DOHH2 (cell line): ENCODE results near the gene RASA3.

Source experiments
- H3F3A ChIP-seq: fragments of 200-600 bp; sonication (generic), shearing (Covaris generic); 2 replicates; pipeline ENCODE4 v1.6.0; 2016; ENCODE audit warnings: antibody characterized with exemption, mild to moderate bottlenecking; ENCODE audit not compliant: control insufficient read depth, insufficient read depth
- H3K27ac ChIP-seq: fragments of 200-600 bp; sonication (generic); 2 replicates; pipeline ENCODE4 v1.5.1; 2014; ENCODE audit warnings: low read depth, mild to moderate bottlenecking, low read length, moderate library complexity
- H3K27me3 ChIP-seq: fragments of 200-600 bp; sonication (generic); 2 replicates; pipeline ENCODE4 v1.6.1; 2014; ENCODE audit warnings: mild to moderate bottlenecking, low read length, mixed read lengths; ENCODE audit not compliant: control insufficient read depth
- H3K36me3 ChIP-seq: fragments of 200-600 bp; sonication (generic); 2 replicates; pipeline ENCODE4 v1.6.1; 2014; ENCODE audit warnings: mild to moderate bottlenecking, low read length, moderate library complexity, mixed read lengths; ENCODE audit not compliant: control insufficient read depth
- H3K4me1 ChIP-seq: fragments of 200-600 bp; sonication (generic); 2 replicates; pipeline ENCODE4 v1.6.1; 2014; ENCODE audit warnings: mild to moderate bottlenecking, low read length, mixed read lengths; ENCODE audit not compliant: control insufficient read depth
- H3K4me2 ChIP-seq: fragments of 200-600 bp; sonication (generic); 2 replicates; pipeline ENCODE4 v1.6.0; 2014; ENCODE audit warnings: mild to moderate bottlenecking, low read length, moderate library complexity
- H3K4me3 ChIP-seq: fragments of 200-600 bp; sonication (generic); 2 replicates; pipeline ENCODE4 v1.5.1; 2014; ENCODE audit warnings: mild to moderate bottlenecking, low read length, mixed read lengths
- H3K79me2 ChIP-seq: fragments of 200-600 bp; sonication (generic); 2 replicates; pipeline ENCODE4 v1.6.1; 2014; ENCODE audit warnings: mild to moderate bottlenecking, low read length, mixed read lengths; ENCODE audit not compliant: control insufficient read depth
- H3K9me2 ChIP-seq: fragments of 200-600 bp; sonication (generic); replicated peaks from 2 replicates; pipeline ENCODE4 v1.6.1; 2014; ENCODE audit warnings: mild to moderate bottlenecking, low read length, mixed read lengths; ENCODE audit not compliant: control insufficient read depth
- H3K9me3 ChIP-seq: fragments of 200-600 bp; sonication (generic); 2 replicates; pipeline ENCODE4 v1.6.1; 2014; ENCODE audit warnings: antibody characterized with exemption, low read length, mixed read lengths; ENCODE audit not compliant: control insufficient read depth, insufficient read depth
- H4K20me1 ChIP-seq: fragments of 200-600 bp; sonication (generic); 2 replicates; pipeline ENCODE4 v1.6.0; 2014; ENCODE audit warnings: low read depth, mild to moderate bottlenecking, antibody characterized with exemption, low read length, moderate library complexity; ENCODE audit not compliant: control insufficient read depth, insufficient read depth
- EZH2phosphoT487 ChIP-seq: fragments of 200-600 bp; sonication (generic); IDR thresholded peaks from 2 replicates; pipeline ENCODE4 v1.6.1; 2017; ENCODE audit warnings: borderline replicate concordance, mild to moderate bottlenecking, antibody characterized with exemption, low read length, moderate library complexity, mixed read lengths
- TF ChIP-seq, protein P1 (sequence below): fragments of 200-600 bp; sonication (generic); IDR thresholded peaks from one replicate; pipeline ENCODE4 v1.5.1; 2014; ENCODE audit warnings: antibody characterized with exemption, mild to moderate bottlenecking, low read depth, low read length; ENCODE audit not compliant: poor library complexity, severe bottlenecking

RASA3 gene

DNA sequence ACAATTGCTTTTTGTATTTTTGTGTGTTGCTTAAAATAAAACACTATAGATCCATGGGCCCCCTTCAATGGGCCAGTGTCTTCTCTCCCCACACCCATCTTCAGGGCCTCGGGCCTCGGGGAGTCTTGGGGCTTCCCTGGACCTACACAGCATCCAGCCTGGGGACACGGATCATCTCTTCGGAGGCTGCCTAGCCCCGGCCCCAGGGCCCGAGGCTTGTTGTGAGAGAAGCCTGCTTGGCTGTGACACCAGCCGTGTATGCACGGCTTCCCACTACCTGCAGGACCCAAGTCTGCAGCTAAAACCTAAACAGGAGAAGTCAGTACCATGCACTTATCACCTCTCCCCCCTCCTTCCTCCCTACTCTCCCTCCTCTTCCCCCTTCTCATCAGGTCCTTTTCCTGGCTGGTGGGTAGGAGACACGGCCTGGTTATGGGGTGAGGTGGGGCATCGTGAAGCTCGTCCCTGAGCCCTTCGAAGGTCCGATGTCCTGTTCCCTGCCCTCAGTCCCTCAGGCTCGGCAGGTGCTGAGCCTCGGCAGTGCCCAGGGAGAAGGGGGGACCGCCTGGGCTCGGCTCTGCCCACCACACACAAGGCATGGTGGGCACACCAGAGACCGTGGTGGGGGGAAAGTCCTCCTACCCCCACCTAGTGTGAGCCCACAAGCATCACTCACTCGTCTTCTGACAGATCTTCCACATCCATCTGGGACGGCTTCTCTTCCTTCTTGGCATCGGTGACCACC is 168.0 kb downstream of the RASA3 start:
- no peaks in the 10 kb centered on the region for H3K36me3 ChIP-seq
- no peaks in the 10 kb centered on the region for H3F3A ChIP-seq
- no peaks in the 10 kb centered on the region for H3K9me2 ChIP-seq
- H4K20me1 ChIP-seq: no peaks in the 10 kb centered on the region
- H3K27ac ChIP-seq: no peak overlapping the region
- H3K9me3 ChIP-seq: peaks cover 11% of the 10 kb centered on the region
- no peak overlapping the region for H3K4me3 ChIP-seq
- TF ChIP-seq, protein P1, sequence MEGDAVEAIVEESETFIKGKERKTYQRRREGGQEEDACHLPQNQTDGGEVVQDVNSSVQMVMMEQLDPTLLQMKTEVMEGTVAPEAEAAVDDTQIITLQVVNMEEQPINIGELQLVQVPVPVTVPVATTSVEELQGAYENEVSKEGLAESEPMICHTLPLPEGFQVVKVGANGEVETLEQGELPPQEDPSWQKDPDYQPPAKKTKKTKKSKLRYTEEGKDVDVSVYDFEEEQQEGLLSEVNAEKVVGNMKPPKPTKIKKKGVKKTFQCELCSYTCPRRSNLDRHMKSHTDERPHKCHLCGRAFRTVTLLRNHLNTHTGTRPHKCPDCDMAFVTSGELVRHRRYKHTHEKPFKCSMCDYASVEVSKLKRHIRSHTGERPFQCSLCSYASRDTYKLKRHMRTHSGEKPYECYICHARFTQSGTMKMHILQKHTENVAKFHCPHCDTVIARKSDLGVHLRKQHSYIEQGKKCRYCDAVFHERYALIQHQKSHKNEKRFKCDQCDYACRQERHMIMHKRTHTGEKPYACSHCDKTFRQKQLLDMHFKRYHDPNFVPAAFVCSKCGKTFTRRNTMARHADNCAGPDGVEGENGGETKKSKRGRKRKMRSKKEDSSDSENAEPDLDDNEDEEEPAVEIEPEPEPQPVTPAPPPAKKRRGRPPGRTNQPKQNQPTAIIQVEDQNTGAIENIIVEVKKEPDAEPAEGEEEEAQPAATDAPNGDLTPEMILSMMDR: no peak
- TF ChIP-seq EZH2phosphoT487: no peak
- H3K4me2 ChIP-seq: no peak overlapping the region
- H3K4me1 ChIP-seq: no peaks in the 10 kb centered on the region
- no peaks in the 10 kb centered on the region for H3K27me3 ChIP-seq
- no peaks in the 10 kb centered on the region for H3K79me2 ChIP-seq

DNA sequence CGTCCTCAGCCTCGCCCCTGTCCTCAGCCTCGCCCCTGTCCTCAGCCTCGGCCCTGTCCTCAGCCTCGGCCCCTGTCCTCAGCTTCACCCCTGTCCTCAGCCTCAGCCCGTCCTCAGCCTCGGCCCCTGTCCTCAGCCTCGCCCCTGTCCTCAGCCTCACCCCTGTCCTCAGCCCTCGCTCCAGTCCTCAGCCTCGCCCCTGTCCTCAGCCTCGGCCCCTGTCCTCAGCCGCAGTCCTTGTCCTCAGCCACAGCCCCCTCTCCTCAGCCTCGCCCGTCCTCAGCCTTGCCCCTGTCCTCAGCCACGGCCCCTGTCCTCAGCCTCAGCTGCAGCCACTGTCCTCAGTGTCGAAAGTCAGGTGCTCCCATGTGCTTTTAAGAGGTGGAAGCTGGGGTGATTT is 169.0 kb downstream of the RASA3 start:
- Histone ChIP-seq H3K27me3 (no peaks in the 10 kb centered on the region), H3K79me2 (no peaks in the 10 kb centered on the region), H3K36me3 (no peaks in the 10 kb centered on the region), H4K20me1 (no peaks in the 10 kb centered on the region), H3K4me1 (no peaks in the 10 kb centered on the region), H3K4me2 (no peak overlapping the region), H3K9me2 (no peaks in the 10 kb centered on the region), H3K4me3 (no peak overlapping the region), H3K27ac (no peak overlapping the region), H3K9me3 (peaks cover 18% of the 10 kb centered on the region), H3F3A (no peaks in the 10 kb centered on the region)
- no peak for TF ChIP-seq EZH2phosphoT487
- TF ChIP-seq, protein P1: no peak

DNA sequence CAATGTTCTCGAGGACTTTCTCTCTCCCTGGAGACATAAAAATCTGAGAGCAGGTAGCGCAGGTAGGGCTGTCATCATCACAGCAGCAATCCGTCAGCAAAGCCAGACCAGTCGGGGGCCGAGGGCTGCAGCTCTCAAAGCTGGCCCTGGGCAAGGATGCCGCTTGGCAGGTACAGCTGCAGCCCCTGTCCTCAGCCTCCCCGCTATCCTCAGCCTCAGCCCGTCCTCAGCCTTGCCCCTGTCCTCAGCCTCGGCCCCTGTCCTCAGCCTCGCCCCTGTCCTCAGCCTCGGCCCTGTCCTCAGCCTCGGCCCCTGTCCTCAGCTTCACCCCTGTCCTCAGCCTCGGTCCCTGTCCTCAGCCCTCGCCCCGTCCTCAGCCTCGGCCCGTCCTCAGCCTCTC is 169.4 kb downstream of the RASA3 start:
- H3K27ac ChIP-seq: no peak overlapping the region
- H4K20me1 ChIP-seq: no peaks in the 10 kb centered on the region
- no peak overlapping the region for H3K4me2 ChIP-seq
- H3K27me3 ChIP-seq: no peaks in the 10 kb centered on the region
- H3K79me2 ChIP-seq: no peaks in the 10 kb centered on the region
- H3F3A ChIP-seq: no peaks in the 10 kb centered on the region
- no peak for TF ChIP-seq EZH2phosphoT487
- TF ChIP-seq, protein P1: no peak
- no peaks in the 10 kb centered on the region for H3K4me1 ChIP-seq
- peaks cover 20% of the 10 kb centered on the region for H3K9me3 ChIP-seq
- no peaks in the 10 kb centered on the region for H3K9me2 ChIP-seq
- no peak overlapping the region for H3K4me3 ChIP-seq
- no peaks in the 10 kb centered on the region for H3K36me3 ChIP-seq
